ENCODE data around the gene LYST.
"Not testable (repeated sequence)": the region's sequence is repeated elsewhere in the genome, so short reads cannot be mapped to it uniquely, and the experiment has no call there.

LYST gene

DNA sequence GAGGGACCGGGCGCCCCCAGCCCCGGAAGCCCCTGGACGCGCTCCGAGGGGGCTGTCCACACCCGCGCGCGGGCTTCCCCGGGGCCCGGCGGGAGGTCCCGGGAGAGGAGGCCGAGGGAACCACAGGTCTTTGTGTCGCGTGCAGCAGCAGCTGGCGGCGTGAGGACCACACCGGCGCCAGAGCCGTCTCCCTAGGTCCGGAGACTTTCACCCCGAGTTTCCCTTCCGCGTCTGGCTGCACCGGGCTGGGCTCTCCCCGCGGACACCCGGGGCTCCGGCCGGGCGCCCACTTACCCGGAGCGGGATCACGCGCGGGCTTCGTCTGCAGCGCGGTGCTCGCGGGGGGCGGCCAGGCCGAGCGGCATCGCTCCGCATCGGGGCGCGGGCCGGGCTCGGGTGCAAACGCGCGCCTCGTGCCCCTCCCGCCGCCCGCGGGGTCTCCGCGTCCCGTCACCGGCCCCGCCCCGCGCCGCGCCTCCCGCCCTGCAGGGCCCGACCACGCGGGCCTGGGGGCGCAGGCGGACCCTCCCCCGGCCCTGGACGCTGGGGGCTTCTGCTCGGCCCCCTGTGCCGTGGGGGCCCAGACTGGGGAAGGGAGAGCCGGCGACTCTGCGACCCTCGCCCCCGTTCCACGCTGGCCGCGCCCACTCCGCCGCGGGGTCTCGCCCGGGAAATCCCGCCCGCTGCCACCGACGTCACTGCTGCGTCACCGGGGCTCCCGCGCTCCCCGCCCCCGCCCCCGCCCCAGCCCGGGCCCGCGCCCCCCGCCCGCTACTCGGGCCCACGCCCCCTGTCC, 217.1 kb downstream of the LYST start, which contains the start of gene GNG4:
GNG4 (minus strand) TSS at position 417 of the 796 bp plus-strand sequence. CDS start 65,946 bp downstream, outside the sequence.
- DNase-seq, result no peak

DNA sequence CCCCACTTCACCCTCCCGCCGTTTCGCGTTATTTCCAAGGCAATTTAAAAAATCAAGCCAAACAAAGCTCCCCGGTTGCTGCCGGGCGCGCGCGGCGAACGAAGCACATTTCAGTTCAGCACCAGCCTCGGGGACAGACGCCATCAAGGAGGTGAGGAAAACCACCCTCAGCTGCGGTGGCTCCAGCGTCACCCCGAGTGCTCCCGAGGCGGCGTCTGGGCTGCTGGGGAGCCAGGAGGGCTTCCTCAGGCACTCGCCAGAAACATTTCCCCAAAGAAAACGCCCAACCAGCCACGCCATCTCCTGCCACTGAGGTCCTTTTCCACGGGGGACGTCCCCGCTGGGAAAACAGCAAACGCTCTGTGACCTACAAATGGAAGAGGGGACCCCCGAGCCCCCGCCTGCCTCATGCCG, 217.7 kb downstream of the LYST start:
- DNase-seq, result no peak

DNA sequence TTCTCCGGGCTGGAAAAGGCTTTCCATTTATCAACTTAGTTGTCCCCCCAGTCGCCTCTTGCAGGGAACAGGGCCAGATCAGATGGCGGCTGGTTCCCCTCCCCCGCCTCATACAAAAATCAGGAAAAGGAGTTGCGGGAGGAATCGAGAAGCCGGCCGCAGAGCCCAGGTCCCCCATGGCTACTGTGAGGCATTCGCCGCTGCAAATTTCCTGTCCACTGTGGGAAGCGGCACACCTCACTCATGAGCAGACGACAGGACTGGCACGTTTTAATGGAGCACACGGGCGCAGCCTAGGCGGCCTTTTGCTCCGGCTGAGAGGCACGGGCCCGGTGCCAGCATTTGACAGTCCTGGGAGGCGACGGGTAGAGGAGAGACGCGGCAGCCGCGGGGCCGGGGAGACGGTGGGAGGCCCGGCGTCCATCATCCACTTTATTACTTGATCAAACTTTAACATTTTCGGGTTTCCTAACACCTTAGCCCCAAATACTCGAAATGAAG, 218.2 kb downstream of the LYST start:
- DNase-seq, result peak; percentile 67

DNA sequence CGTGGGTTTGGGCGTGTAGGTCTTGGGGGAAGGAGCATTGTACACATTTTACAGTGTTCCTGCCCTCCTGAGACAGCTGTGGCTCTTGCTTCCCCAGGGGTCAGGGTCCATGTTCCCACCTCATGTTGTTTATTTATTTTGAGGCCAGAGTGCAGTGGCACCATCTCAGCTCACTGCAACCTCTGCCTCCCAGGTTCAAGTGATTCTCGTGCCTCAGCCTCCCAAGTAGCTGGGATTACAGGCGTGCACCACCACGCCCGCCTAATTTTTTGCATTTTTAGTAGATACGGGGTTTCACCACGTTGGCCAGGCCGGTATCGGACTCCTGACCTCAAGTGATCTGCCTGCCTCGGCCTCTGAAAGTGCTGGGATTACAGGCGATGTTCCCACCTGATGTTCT, 219.2 kb downstream of the LYST start:
- not testable (repeated sequence) for DNase-seq

DNA sequence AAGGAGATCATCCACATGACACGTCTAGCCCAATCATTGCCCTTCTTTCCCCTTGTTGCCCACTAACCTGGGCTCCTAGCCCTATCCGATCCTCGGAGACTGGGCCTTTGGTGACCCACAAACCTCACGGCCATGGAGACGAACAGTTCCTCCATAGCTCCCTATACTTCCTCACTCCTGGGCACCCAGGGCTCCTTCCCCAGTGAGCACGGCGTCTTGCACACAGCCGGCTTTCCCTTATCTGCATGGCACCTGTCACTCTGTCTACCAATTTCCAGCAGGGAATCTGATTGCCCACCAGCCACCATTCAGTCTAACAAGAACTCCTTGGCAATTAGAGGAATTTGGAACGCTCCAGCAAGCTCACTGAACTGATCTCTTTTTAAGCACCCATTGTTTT, 220.2 kb downstream of the LYST start:
- DNase-seq, result peak; percentile 28

DNA sequence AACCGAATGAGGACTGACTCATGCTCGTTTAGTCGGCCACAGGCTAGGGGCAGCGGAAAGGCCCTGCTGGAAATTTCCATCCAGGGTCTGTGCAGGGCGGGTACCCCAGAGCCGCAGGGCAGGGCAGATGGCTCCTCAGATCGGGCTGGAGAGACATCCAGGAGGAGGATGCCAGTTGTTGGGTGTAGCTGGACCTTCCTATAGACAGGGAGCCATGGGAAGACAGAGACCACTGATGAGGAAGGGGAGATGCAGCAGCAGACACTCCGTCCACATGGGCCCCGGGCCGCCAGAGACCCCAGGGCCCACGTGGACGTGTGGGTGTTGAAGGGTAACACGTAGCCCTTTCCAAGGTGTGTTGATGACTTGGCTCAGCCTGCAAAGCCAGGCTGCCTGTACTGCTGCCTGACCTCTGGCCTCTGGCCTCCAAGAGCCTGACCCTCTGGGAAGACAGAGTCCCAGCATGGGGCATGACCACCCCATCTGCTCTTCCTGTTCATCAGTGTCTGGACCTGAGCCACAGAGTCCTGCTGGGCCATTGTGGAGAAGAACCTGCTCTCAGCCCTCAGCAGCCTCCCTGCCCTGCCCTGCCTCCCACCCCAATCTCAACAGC, 221.9 kb downstream of the LYST start:
- DNase-seq, result no peak

DNA sequence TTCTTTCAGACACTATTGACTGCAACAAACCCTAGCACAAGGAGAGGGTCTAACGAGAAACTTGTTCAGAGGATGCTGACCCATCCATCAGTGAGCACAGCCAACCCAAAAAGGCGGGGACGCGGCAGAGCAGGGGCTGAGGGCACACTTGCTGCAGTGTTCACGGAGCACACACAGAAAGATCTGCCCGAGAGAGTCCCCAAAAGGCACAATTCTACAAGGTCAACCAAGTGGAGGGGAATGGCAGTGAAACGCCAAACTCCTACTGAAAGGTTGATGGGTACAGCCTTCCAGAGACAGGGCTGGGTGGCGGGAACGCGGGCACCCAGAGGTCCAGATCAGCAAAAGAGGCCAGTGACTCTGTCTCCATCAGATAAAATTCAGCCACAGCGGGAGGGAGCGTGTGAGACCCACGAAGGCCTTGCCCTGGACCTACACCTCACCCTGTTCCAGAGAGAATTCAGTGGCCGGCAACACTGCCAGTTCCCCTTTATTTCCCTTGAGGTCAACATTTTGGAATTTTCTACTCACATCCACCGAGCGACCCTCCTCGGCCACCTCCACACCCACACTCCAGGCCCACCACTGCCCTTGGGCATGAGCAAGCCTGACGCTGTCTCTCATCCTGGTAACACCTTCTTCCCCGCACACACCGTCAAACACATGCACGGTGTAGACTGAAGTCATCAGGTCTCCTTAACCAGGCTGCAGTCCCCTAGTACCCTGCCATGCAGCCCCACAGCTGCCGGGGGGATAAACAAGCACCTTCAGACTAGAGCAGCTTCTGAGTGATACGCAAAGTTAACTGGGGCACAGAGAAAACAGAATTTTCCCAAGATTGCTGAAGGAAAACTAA, 222.6 kb downstream of the LYST start:
- no peak for DNase-seq

DNA sequence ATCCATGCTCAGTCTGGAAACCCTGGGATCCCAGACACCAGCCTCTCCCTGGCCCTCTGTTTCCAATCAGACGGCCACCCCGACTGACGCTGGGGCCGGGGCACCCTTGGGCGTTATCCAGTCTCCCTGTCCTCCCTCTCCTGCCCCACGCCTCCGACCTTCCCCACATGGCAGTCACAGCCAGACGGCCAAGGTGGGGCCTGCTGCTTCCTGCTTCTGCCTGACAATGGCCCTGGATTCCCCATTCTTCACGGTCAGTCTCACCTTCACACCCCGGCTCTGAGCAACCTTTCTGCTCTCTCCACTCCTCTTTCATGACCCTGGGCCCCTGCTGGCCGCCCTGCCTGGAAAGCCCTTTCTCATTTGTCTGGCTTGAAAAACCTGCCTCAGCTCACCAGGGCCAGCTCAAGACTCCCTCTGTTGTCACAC, 223.7 kb downstream of the LYST start:
- DNase-seq, result no peak

DNA sequence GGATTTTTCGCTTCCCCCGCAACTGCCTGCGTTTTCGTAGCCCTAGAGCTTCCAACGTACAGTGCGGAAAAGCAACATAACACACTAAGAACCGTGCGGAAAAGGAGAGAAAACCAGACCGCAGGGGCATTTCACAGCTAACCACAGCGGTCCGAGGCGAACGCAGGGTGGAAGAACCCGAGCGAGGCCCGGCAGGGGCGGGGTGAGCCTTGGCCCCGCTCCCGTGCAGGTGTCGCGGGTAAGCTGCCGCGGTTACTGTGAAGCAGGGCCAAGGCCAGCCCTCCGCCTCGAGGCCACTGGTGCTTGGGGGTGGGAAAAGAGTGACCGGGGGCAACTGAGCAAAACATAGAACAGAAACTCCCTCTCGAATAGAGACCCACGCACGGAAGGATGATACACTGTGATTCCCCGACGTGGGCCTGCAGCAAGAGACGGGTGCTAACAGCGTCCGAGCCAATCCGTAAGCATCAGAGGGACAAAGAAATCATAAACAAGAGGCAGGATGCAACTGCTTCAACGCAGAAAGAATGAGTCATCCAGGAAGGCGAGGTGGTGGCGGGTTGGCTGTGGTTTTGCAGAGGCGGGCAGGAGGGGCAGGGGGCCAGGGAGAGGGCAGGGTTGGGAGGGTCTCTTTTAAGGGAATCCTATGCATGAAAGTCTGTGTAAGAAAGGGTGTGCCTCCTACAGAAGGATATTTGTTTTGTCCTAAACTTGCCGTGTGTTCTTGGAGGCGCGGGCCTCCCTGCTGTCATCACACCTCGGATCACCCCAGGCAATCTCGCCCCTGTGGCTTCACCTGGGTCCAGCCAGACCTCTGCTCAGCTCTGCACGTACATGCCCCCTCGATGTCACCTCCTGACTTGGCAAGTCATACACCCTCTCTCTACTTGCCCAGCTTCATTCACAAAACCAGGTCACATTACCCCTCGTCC, 224.4 kb downstream of the LYST start:
- peak; percentile 73 for DNase-seq

DNA sequence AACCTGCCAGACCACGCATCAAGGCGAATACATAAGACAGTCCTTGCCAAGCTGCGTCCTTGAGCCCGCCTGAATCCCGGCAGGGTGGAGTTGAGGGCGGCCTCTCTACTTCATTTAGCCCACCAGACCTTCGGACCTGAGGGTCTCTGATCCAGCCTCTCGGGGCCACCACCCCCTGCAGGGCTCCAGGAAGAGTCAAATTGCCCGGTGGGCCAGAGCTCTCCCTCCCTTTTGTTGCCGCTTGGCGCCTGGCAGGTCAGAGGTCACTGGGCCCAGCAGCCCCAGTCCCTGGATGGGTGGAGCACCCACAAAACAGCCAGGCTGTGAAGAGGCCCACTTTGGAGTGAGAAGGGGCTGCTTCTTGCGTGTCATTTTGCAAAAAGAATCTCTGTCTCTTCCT, 226.1 kb downstream of the LYST start:
- no peak for DNase-seq

DNA sequence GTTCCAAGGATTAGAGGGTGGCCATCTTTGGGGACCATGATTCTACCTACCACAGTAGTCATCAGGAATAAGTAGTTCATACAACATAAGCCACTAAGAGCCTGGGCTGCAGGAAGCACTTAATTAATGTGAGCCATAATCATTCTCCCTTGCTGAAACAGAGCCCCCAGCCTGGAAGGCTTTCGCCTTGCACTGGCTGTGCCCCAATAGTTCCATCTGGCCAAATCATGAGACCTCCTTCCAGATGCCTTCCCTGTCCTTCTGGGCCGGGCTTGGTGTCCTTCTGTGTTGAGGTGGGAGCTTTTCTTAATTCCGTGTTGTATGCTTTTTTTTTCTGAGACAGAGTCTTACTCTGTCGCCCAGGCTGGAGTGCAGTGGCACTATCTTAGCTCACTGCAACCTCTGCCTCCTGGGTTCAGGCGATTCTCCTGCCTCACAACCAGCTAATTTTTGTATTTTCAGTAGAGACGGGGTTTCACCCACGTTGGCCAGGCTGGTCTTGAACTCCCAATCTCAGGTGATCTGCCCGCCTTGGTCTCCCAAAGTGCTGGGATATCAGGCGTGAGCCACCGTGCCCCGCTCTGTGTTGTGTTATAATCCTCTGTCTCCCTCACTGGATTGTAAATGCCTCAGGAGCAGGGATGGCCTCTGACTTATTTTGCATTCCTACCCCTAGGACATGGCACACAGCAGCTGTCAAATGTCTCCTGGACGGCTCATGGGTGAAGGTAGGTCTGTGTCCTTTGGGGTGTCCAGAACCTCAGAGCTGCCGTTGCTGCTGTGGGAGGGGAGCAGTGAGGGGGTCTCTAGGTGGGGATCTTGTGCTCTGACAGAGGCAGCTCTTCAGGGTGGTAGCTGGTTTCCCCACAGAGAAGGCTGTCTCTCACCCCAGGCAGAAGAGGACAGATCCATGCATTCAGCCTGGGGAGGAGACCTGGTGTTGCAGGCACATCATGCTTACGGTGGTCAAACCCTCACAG, 227.2 kb downstream of the LYST start:
- DNase-seq, result no peak

DNA sequence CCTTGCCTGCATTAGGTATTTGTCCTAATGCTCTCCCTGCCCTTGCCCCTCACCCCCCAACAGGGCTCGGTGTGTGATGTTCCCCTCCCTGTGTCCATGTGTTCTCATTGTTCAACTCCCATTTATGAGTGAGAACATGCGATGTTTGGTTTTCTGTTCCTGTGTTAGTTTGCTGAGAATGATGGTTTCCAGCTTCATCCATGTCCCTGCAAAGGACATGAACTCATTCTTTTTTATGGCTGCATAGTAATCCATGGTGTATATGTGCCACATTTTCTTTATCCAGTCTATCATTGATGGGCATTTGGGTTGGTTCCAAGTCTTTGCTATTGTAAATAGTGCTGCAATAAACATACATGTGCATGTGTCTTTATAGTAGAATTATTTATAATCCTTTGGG, 228.1 kb downstream of the LYST start:
- not testable (repeated sequence) for DNase-seq

DNA sequence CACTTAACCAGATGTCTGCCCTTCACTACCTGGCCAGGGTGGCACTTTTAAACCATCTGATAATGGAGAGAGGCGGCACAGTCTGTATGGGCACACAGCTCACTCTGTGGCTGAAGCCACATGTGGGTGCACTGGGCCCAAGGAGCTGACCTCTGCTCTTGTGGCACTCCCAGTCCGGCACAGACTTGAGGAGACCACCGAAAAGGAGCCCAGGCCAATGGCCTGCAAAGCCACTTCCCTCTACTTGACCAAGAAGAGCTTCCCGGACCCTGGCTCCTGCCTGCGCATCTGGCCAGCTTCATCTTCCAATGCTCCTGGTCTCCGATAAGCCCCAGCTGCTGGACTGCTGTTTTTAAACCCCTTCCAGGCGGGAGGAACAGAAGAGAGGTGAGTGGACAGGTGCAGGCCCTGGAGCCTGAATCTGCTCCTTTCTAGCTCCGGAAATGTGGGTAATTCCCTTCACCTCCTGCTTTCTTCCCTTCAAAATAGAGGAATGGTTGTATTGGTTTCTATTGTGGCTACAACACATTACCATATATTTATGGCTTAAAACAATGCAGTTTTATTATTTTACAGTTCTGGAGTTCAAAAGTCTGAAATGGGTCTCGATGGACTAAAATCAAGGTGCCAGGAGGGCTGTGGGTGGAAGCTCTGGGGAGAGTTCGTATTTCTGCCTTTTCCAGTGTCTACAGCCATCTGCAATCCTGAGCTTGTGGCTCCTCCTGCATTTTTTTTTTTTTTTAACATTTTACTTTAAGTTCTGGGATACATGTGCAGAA, 228.8 kb downstream of the LYST start:
- DNase-seq, result no peak

DNA sequence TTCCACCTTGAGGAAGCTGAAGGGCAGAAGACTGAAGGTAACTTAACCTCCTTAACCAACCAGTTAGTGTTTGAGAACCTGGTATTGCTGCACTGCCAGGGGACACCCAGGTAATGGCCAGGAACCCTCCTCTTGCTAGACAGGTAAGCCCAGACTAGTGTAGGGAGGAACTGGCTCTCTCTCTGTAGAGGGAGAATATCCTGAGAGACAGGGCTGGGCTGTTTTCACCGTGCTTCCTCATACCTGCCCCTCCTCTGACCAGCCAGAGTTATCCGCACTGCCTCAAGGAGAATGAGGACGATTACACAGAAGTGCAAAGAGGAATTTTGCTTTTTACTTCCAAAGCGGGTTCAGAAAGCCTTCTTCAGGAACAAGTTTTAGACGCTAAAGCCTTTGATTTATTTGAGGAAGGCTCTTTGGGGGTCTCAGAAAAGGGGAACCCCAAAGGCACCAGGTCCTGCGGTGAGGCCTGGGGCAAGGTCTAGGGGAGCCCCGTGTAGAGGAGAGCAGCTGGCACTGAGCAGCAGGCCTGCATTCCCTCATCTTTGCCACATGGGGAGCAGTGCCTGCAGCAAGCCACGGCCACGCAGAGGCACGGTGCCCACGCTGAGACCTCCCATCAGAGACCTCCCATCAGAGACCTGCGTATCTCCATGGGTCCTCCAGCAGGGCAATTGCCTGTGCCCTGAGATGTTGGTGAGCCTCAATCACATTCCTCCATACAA, 230.6 kb downstream of the LYST start:
- no peak for DNase-seq

DNA sequence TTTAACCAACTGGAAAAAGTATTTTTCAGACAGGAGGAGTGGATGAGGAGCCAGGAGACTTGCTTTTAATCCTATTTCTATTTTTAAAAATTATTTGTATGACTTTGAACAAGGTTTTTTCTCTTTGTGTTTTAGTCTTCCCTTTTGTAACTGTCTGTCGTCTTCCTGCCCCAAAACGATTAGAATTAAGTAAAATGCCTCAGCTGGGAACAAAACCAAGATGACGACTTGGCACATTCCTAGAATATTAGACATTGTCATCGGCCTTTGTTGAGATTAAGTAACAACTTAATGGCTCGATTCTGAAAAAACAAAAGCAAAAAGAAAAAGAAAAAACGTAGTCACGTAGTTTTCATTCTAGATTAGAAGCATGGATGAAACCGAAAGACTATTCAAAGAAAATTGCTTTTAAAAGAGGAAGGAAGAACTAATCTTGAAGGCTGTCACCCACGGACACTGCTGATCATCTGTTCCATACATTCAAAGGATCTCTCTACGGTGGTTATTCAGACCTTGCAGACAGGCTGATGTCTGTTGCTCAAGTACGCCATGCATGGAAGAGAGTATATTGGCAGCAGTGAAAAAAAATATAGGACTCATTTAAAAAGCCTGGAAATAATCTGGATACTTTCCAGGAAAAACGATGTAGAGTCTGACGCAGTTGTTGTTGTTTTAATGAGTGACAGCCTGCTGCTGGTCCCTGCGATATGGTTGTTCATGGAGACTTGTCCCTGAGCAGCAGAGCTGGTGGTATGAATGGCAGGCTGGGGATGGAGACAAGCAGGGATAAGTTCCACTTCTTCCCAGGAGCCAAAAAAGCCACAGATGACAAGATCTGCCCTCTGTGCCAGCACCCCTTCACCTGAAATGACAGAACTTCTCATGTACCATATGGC, 234.0 kb downstream of the LYST start:
- DNase-seq, result no peak

DNA sequence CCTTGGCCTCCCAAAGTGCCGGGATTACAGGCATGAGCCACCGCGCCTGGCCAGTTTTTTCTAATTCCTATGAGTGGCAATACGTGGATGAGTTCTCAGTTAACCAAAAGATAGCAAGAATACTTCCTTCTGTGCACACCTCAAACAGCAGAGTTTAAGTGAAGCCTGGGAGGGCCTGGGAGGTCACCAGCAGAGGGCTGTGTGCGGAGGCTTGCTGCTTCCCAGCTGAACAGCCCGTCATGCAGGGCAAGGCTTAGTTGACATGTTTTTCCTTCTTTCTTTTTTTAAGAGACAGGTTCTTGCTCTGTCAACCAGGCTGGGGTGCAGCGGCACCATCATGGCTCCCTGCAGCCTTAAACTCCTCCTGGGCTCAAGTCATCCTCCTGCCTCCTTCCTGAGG, 234.9 kb downstream of the LYST start:
- DNase-seq, result no peak

DNA sequence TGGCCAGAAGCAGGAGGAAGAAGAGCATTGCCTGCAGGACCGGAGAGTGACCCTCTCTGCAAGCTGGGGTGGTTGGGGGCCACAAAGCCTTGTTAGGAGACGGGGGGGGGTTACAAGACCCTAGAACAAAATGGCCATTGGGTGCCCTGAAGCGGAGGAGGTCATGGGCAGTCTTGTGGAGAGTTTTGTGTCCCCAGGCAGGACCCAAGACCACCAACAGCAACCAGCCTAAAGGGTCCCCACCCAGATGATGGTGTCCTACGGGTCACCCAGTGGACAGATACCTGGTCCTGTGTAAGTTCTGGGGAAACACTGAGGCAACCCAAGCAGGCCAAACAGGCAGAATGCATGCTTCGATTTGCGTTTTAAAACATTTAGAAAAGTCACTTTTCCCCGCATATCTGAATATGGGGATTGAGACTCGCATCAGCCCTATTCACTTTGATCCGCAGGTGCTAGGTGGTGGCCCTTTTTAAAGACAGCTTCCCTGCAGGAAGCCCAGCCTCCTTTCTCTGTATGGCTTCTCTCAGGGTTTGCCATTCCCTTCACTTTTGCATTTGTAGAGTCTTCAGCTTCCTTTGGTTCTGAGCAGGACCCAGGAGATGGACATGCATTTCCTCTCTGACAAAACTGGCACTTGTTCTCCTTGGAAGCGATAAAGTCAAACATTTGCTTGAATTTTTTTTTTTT, 238.2 kb downstream of the LYST start:
- no peak for DNase-seq

DNA sequence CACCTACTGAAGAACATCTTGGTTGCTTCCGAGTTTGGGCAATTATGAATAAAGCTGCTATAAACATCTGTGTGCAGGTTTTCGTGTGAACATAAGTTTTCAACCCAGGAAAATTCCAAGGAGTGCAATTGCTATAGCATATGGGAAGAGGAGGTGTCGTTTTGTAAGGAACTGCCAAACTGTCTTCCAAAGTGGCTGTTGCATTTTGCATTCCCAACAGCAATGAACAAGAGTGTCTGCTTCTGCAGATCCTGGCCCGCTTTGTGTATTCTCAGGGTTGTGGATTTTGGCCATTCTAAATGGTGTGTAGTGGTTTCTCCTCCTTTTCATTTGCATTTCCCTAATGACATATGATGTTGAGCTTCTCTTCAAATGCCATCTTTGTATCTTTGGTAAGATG, 240.9 kb downstream of the LYST start:
- no peak for DNase-seq
